Measurements from ENCODE around the gene VSIG10L2. TPM values are rescaled to one million over a fixed set of nuclear protein-coding genes. Genes with fewer than 3 reads are reported as not detected.
A peak's percentile ranks its signal among the peaks of the same experiment; 100 is the strongest.

The VSIG10L2 gene
- total RNA-seq, 1 experiment from 2014 or later = not detected

DNA sequence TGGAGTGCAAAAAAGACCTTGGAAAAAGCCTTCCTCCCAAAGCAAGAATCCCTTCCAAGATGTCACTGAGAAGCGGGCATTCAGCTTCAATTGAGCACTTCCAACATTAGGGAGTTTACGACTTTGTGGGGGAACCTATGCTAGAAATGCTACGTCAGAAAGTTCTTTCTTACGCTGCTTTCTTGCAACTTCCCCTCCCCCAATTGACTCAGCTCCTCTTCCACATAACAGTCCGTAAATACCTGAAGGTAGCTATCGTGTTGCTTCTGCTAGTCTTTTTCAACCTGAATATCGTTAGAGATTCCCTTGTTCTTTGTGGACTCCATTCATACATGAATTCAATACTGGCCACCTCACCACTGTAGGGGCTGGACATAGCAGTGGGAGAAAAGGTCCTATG, 47.0 kb downstream of the VSIG10L2 start:
- H2AK5ac ChIP-seq (ENCODE audit: insufficient read length, low read length) = no peak overlapping the region
- H2BK5ac ChIP-seq (ENCODE audit: insufficient read length, low read length) = no peak overlapping the region
- H3K27ac ChIP-seq (ENCODE audit: insufficient read length, low read depth, low read length) = no peak overlapping the region
- peaks cover 4% of the 10 kb centered on the region; the same call in 1 of the 2 replicates for H3K4me1 ChIP-seq (ENCODE audit: insufficient read depth, low read length)
- no peak overlapping the region for H2BK15ac ChIP-seq (ENCODE audit: low read depth, low read length)
- no peak overlapping the region for H3T11ph ChIP-seq (ENCODE audit: low read length)
- H2BK120ac ChIP-seq (ENCODE audit: low read depth, low read length, poor library complexity, severe bottlenecking) = no peak overlapping the region
- no peaks in the 10 kb centered on the region for H3K79me2 ChIP-seq (ENCODE audit: insufficient read depth, low read length)
- H3K14ac ChIP-seq (ENCODE audit: insufficient read depth, low read length) = no peak overlapping the region
- no peak for DNase-seq
- H2BK20ac ChIP-seq (ENCODE audit: low read depth, low read length, poor library complexity, severe bottlenecking) = no peak overlapping the region
- H3K18ac ChIP-seq (ENCODE audit: insufficient read length, low read depth, low read length) = no peak overlapping the region
- no peaks in the 10 kb centered on the region for H4K20me1 ChIP-seq (ENCODE audit: control insufficient read depth, insufficient read depth, insufficient read length)
- no peak overlapping the region for H2BK12ac ChIP-seq (ENCODE audit: insufficient read length, low read depth, low read length)
- no peaks in the 10 kb centered on the region for H3K23me2 ChIP-seq (ENCODE audit: insufficient read length, low read depth, low read length, poor library complexity, severe bottlenecking)
- H3K4me3 Mint-ChIP-seq = no peak overlapping the region
- peak overlapping the region in 2 of 3 experiments; percentile 6 to 19; a peak in 1 of 7 replicates for H3K27ac Mint-ChIP-seq
- H3K4me1 Mint-ChIP-seq = peaks cover 8% of the 10 kb centered on the region in 2 experiments
- TF ChIP-seq, protein P1, sequence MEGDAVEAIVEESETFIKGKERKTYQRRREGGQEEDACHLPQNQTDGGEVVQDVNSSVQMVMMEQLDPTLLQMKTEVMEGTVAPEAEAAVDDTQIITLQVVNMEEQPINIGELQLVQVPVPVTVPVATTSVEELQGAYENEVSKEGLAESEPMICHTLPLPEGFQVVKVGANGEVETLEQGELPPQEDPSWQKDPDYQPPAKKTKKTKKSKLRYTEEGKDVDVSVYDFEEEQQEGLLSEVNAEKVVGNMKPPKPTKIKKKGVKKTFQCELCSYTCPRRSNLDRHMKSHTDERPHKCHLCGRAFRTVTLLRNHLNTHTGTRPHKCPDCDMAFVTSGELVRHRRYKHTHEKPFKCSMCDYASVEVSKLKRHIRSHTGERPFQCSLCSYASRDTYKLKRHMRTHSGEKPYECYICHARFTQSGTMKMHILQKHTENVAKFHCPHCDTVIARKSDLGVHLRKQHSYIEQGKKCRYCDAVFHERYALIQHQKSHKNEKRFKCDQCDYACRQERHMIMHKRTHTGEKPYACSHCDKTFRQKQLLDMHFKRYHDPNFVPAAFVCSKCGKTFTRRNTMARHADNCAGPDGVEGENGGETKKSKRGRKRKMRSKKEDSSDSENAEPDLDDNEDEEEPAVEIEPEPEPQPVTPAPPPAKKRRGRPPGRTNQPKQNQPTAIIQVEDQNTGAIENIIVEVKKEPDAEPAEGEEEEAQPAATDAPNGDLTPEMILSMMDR (conservative IDR thresholded peaks at IDR 0.05) = no peak
- no peak overlapping the region for H4K5ac ChIP-seq (ENCODE audit: insufficient read length, low read depth, low read length)
- H3K4ac ChIP-seq (ENCODE audit: low read depth, low read length) = no peak overlapping the region
- no peak overlapping the region for H2AFZ ChIP-seq (ENCODE audit: low read length)
- no CpG with 5 or more reads among the region's 7 CpGs for WGBS (ENCODE audit: extremely low coverage, insufficient read length, low lambda C conversion rate)
- no peaks in the 10 kb centered on the region for H3K27me3 Mint-ChIP-seq (ENCODE audit: low read depth)
- H4K91ac ChIP-seq (ENCODE audit: insufficient read length, low read depth, low read length) = no peak overlapping the region
- H3K36me3 Mint-ChIP-seq (ENCODE audit: insufficient read depth in 1 of 3, low read depth in 3 of 3) = peaks cover 7 to 19% (median 14%) of the 10 kb centered on the region in 3 experiments; a peak in 6 of 7 replicates
- no peaks in the 10 kb centered on the region for H3K27me3 ChIP-seq (ENCODE audit: insufficient read depth, low read length)
- H3K56ac ChIP-seq (ENCODE audit: insufficient read length, low read depth, low read length) = no peak overlapping the region
- no peak overlapping the region for H3K9ac ChIP-seq (ENCODE audit: extremely low read depth, insufficient read length, low read length)
- H3K4me2 ChIP-seq (ENCODE audit: insufficient read depth, insufficient read length, low read length) = no peak overlapping the region
- H3K9me3 Mint-ChIP-seq = no peaks in the 10 kb centered on the region
- H3K23ac ChIP-seq (ENCODE audit: insufficient read length, low read depth, low read length) = no peak overlapping the region
- no peak overlapping the region for H4K8ac ChIP-seq (replicated peaks; ENCODE audit: insufficient read length, low read depth, low read length)
- H3K79me1 ChIP-seq (ENCODE audit: insufficient read depth, low read depth, low read length, poor library complexity, severe bottlenecking) = no peaks in the 10 kb centered on the region
- no peaks in the 10 kb centered on the region for H3K9me3 ChIP-seq (ENCODE audit: control insufficient read depth, low read depth, low read length)

Data from H9 (cell line).